Fibroblast of lung (primary cell): ENCODE results near the gene TIMP2. TPM values are rescaled to one million over a fixed set of nuclear protein-coding genes. Genes with fewer than 3 reads are reported as not detected.
"Not testable (repeated sequence)": the region's sequence is repeated elsewhere in the genome, so short reads cannot be mapped to it uniquely, and the experiment has no call there.

Source experiments
- DNase-seq, 2 donors: peaks; one replicate each; pipeline versions ENCODE4 v3.0.0 to v3.0.0-alpha.2; 2010; ENCODE audit warnings: low read depth in 2 of 2
- H2AFZ ChIP-seq: 2 replicates; pipeline ENCODE4 v1.5.1; 2012; ENCODE audit warnings: low read length, control low read depth, inconsistent platforms
- H3K27ac ChIP-seq: 2 replicates; pipeline ENCODE4 v1.5.1; 2011; ENCODE audit warnings: low read length, control low read depth; ENCODE audit not compliant: insufficient read depth
- H3K27me3 ChIP-seq: 2 replicates; pipeline ENCODE4 v1.5.1; 2011; ENCODE audit warnings: mild to moderate bottlenecking, low read length; ENCODE audit not compliant: control insufficient read depth, insufficient read depth
- H3K36me3 ChIP-seq: 2 replicates; pipeline ENCODE4 v1.5.1; 2011; ENCODE audit warnings: low read length; ENCODE audit not compliant: control insufficient read depth, insufficient read depth
- H3K4me1 ChIP-seq: 2 replicates; pipeline ENCODE4 v1.5.1; 2011; ENCODE audit warnings: low read length; ENCODE audit not compliant: control insufficient read depth, insufficient read depth; ENCODE audit errors: extremely low read depth
- H3K4me2 ChIP-seq: 2 replicates; pipeline ENCODE4 v1.5.1; 2011; ENCODE audit warnings: low read length, control low read depth; ENCODE audit not compliant: insufficient read depth; ENCODE audit errors: extremely low read depth
- H3K4me3 ChIP-seq, 4 experiments: fragments of 200-600 bp in 1 of 4; sonication (generic) in 1 of 4; replicated peaks in 1 of 4; 2 replicates each; pipeline ENCODE4 v1.5.1; 2011 to 2016; ENCODE audit warnings: low read length in 4 of 4, low read depth in 3 of 4, mild to moderate bottlenecking in 3 of 4, control low read depth in 2 of 4, inconsistent platforms in 1 of 4, mixed read lengths in 1 of 4; ENCODE audit not compliant: insufficient read depth in 1 of 4; ENCODE audit errors: control extremely low read depth in 1 of 4
- H3K79me2 ChIP-seq: 2 replicates; pipeline ENCODE4 v1.5.1; 2012; ENCODE audit warnings: mild to moderate bottlenecking, low read length, inconsistent platforms; ENCODE audit not compliant: control insufficient read depth, insufficient read depth
- H3K9ac ChIP-seq: 2 replicates; pipeline ENCODE4 v1.5.1; 2011; ENCODE audit warnings: mild to moderate bottlenecking, low read length, control low read depth; ENCODE audit not compliant: insufficient read depth
- H3K9me3 ChIP-seq: 2 replicates; pipeline ENCODE4 v1.5.1; 2012; ENCODE audit warnings: low read depth, low read length; ENCODE audit not compliant: control insufficient read depth, insufficient read depth
- H4K20me1 ChIP-seq: 2 replicates; pipeline ENCODE4 v1.5.1; 2011; ENCODE audit warnings: low read length; ENCODE audit not compliant: control insufficient read depth, insufficient read depth; ENCODE audit errors: extremely low read depth
- CTCF ChIP-seq, 2 donors: IDR thresholded peaks in 1 of 2; conservative IDR thresholded peaks in 1 of 2; 1 replicate in 1 of 2; 2 replicates in 1 of 2; pipeline ENCODE4 v1.5.1; 2011 to 2012; ENCODE audit warnings: low read length in 2 of 2, control low read depth in 1 of 2, inconsistent platforms in 1 of 2, low read depth in 1 of 2, mild to moderate bottlenecking in 1 of 2
- EZH2 ChIP-seq: IDR thresholded peaks from 2 replicates; pipeline ENCODE4 v1.5.1; 2012; ENCODE audit warnings: low read length, control low read depth, mild to moderate bottlenecking; ENCODE audit errors: missing control alignments
- polyA plus RNA-seq, 2 donors: library from polyadenylated mRNA; depleted of rRNA in 1 of 2; stranded (reverse) in 1 of 2; unstranded in 1 of 2; fragments of >200 nt; gene quantifications; 2 replicates each; pipeline ENCODE4 v1.2.1, GENCODE V29; 2011 to 2012; ENCODE audit warnings: missing spikeins in 1 of 2
- total RNA-seq: library from RNA; depleted of rRNA; stranded (reverse); fragments of >200 nt; gene quantifications from 2 replicates; pipeline ENCODE4 v1.2.1, GENCODE V29; 2014

Gene TIMP2
- total and polyA plus RNA-seq, 2 donors (not counting 1 experiment from before 2014, with no cell fraction given) = 155 to 745 TPM

GRCh38 chr17:78904371-78904770 lies 20.8 kb downstream of the TIMP2 start:
- H3K27ac ChIP-seq = no peak overlapping the region
- TF ChIP-seq EZH2 (no peak), CTCF (conservative IDR thresholded peaks at IDR 0.05 in 1 of 2, IDR thresholded peaks at IDR 0.05 in 1 of 2; ENCODE audit: low read depth in 1 of 2, low read length in 2 of 2) (no peak)
- H2AFZ ChIP-seq = no peak overlapping the region
- H3K27me3 ChIP-seq = no peaks in the 10 kb centered on the region
- peaks cover 95% of the 10 kb centered on the region for H3K79me2 ChIP-seq
- no peak overlapping the region for H3K4me2 ChIP-seq
- H3K36me3 ChIP-seq = peaks cover 22% of the 10 kb centered on the region
- no peak for DNase-seq
- peaks cover 7% of the 10 kb centered on the region for H3K4me1 ChIP-seq
- peaks cover 2% of the 10 kb centered on the region for H4K20me1 ChIP-seq
- H3K4me3 ChIP-seq = no peak overlapping the region
- H3K9ac ChIP-seq = no peak overlapping the region
- no peaks in the 10 kb centered on the region for H3K9me3 ChIP-seq

GRCh38 chr17:78903101-78903779 lies 21.9 kb downstream of the TIMP2 start, which contains the start of gene CEP295NL:
CEP295NL (minus strand) TSS chr17:78903201; CDS start chr17:78901828, 1,373 bp downstream.
- H3K36me3 ChIP-seq = peaks cover 25% of the 10 kb centered on the region
- no peaks in the 10 kb centered on the region for H3K27me3 ChIP-seq
- H3K4me1 ChIP-seq = peaks cover 9% of the 10 kb centered on the region
- no peak within 1 kb of the TSS for H3K4me3 ChIP-seq
- H3K9ac ChIP-seq = no peak within 1 kb of the TSS
- DNase-seq = peak; percentile 49 to 54
- no peaks in the 10 kb centered on the region for H3K9me3 ChIP-seq
- no peak within 1 kb of the TSS for H2AFZ ChIP-seq
- H4K20me1 ChIP-seq = peaks cover 2% of the 10 kb centered on the region
- peak within 1 kb of the TSS; percentile 30 for H3K27ac ChIP-seq
- no peak for TF ChIP-seq EZH2
- no peak for TF ChIP-seq CTCF (conservative IDR thresholded peaks at IDR 0.05 in 1 of 2, IDR thresholded peaks at IDR 0.05 in 1 of 2; ENCODE audit: low read depth in 1 of 2, low read length in 2 of 2)
- peaks cover 93% of the 10 kb centered on the region for H3K79me2 ChIP-seq
- H3K4me2 ChIP-seq = no peak within 1 kb of the TSS

GRCh38 chr17:78902231-78902630 lies 23.0 kb downstream of the TIMP2 start:
- H3K27me3 ChIP-seq, H3K9ac ChIP-seq, H4K20me1 ChIP-seq, H3K27ac ChIP-seq, H3K9me3 ChIP-seq, H3K4me3 ChIP-seq, H2AFZ ChIP-seq, DNase-seq, H3K4me2 ChIP-seq: not testable (repeated sequence)
- Histone ChIP-seq H3K4me1 (peaks cover 15% of the 10 kb centered on the region), H3K36me3 (peaks cover 25% of the 10 kb centered on the region), H3K79me2 (peaks cover 93% of the 10 kb centered on the region)
